ENCODE data around the gene SLX4IP. TPM values are rescaled to one million over a fixed set of nuclear protein-coding genes. Genes with fewer than 3 reads are reported as not detected.

Gene SLX4IP
- total RNA-seq, 1 experiment from 2014 or later, result 9.7 TPM

- H3K79me2 ChIP-seq (ENCODE audit: low read length), result peaks cover 7% of the 10 kb centered on the region; the same call in 1 of the 2 replicates
- no peak overlapping the region for H3K9ac ChIP-seq (ENCODE audit: low read length)
Observed at GRCh38 chr20:10667560-10668167, 232.6 kb downstream of the SLX4IP start.

GRCh38 chr20:10668677-10669368, 233.7 kb downstream of the SLX4IP start:
- Histone ChIP-seq H3K27me3 (ENCODE audit: low read length) (no peaks in the 10 kb centered on the region), H3K4me2 (ENCODE audit: low read depth, low read length, poor library complexity, severe bottlenecking) (no peak overlapping the region), H3K36me3 (ENCODE audit: insufficient read depth, low read length) (0 out of 2 replicates have a peak, but pooled peaks cover 6% of the 10 kb centered on the region), H3K9ac (ENCODE audit: low read length) (no peak overlapping the region), H3K4me3 (ENCODE audit: low read length) (no peak overlapping the region), H3K4me1 (ENCODE audit: low read length) (peaks cover 53% of the 10 kb centered on the region), H3K9me2 (replicated peaks; ENCODE audit: insufficient read depth, low read length) (no peaks in the 10 kb centered on the region), H4K20me1 (ENCODE audit: insufficient read depth, low read depth, low read length) (peaks cover 3% of the 10 kb centered on the region; the same call in 1 of the 2 replicates), H2AFZ (ENCODE audit: low read length) (no peak overlapping the region), H3K9me3 (ENCODE audit: low read length) (no peaks in the 10 kb centered on the region), H3K27ac (ENCODE audit: low read length) (no peak overlapping the region), H3K79me2 (ENCODE audit: low read length) (peaks cover 7% of the 10 kb centered on the region; the same call in 1 of the 2 replicates)
- peak; percentile 44 for DNase-seq

More at GRCh38 chr20:10667560-10668167, 232.6 kb downstream of the SLX4IP start:
- H3K4me2 ChIP-seq (ENCODE audit: low read depth, low read length, poor library complexity, severe bottlenecking), result no peak overlapping the region
- no peaks in the 10 kb centered on the region for H3K27me3 ChIP-seq (ENCODE audit: low read length)
- no peak for DNase-seq
- no peak overlapping the region for H2AFZ ChIP-seq (ENCODE audit: low read length)
- H3K4me1 ChIP-seq (ENCODE audit: low read length), result peaks cover 51% of the 10 kb centered on the region
- no peak overlapping the region for H3K4me3 ChIP-seq (ENCODE audit: low read length)
- H3K27ac ChIP-seq (ENCODE audit: low read length), result no peak overlapping the region
- no peaks in the 10 kb centered on the region for H3K9me2 ChIP-seq (replicated peaks; ENCODE audit: insufficient read depth, low read length)
- peaks cover 6% of the 10 kb centered on the region; the same call in 1 of the 2 replicates for H3K36me3 ChIP-seq (ENCODE audit: insufficient read depth, low read length)
- H4K20me1 ChIP-seq (ENCODE audit: insufficient read depth, low read depth, low read length), result peaks cover 3% of the 10 kb centered on the region; the same call in 1 of the 2 replicates
- no peaks in the 10 kb centered on the region for H3K9me3 ChIP-seq (ENCODE audit: low read length)

GRCh38 chr20:10669843-10670446, 234.8 kb downstream of the SLX4IP start:
- Histone ChIP-seq H3K4me3 (ENCODE audit: low read length) (peak overlapping the region; percentile 75), H3K36me3 (ENCODE audit: insufficient read depth, low read length) (0 out of 2 replicates have a peak, but pooled peaks cover 6% of the 10 kb centered on the region), H3K27me3 (ENCODE audit: low read length) (no peaks in the 10 kb centered on the region), H3K27ac (ENCODE audit: low read length) (peak overlapping the region; percentile 68; the same call in 1 of the 2 replicates), H3K9me3 (ENCODE audit: low read length) (no peaks in the 10 kb centered on the region), H3K79me2 (ENCODE audit: low read length) (peaks cover 7% of the 10 kb centered on the region; the same call in 1 of the 2 replicates), H3K9ac (ENCODE audit: low read length) (peak overlapping the region; percentile 74; the same call in 1 of the 2 replicates), H2AFZ (ENCODE audit: low read length) (no peak overlapping the region), H3K4me2 (ENCODE audit: low read depth, low read length, poor library complexity, severe bottlenecking) (peak overlapping the region; percentile 77), H4K20me1 (ENCODE audit: insufficient read depth, low read depth, low read length) (0 out of 2 replicates have a peak, but pooled peaks cover 3% of the 10 kb centered on the region), H3K4me1 (ENCODE audit: low read length) (peaks cover 55% of the 10 kb centered on the region), H3K9me2 (replicated peaks; ENCODE audit: insufficient read depth, low read length) (no peaks in the 10 kb centered on the region)
- no peak for DNase-seq

- Histone ChIP-seq H3K9me2 (replicated peaks; ENCODE audit: insufficient read depth, low read length) (no peaks in the 10 kb centered on the region), H3K9ac (ENCODE audit: low read length) (peak overlapping the region; percentile 74), H4K20me1 (ENCODE audit: insufficient read depth, low read depth, low read length) (no peaks in the 10 kb centered on the region), H3K79me2 (ENCODE audit: low read length) (peaks cover 7% of the 10 kb centered on the region; the same call in 1 of the 2 replicates), H2AFZ (ENCODE audit: low read length) (peak overlapping the region; percentile 30; the same call in 1 of the 2 replicates), H3K9me3 (ENCODE audit: low read length) (no peaks in the 10 kb centered on the region), H3K36me3 (ENCODE audit: insufficient read depth, low read length) (0 out of 2 replicates have a peak, but pooled peaks cover 6% of the 10 kb centered on the region), H3K4me2 (ENCODE audit: low read depth, low read length, poor library complexity, severe bottlenecking) (peak overlapping the region; percentile 77), H3K4me1 (ENCODE audit: low read length) (peaks cover 60% of the 10 kb centered on the region), H3K4me3 (ENCODE audit: low read length) (peak overlapping the region; percentile 75), H3K27ac (ENCODE audit: low read length) (peak overlapping the region; percentile 68), H3K27me3 (ENCODE audit: low read length) (no peaks in the 10 kb centered on the region)
- DNase-seq, result peak; percentile 66
Observed at GRCh38 chr20:10670501-10671220, 235.6 kb downstream of the SLX4IP start.

GRCh38 chr20:10671221-10671918, 236.3 kb downstream of the SLX4IP start:
- DNase-seq, result peak; percentile 92
- Histone ChIP-seq H3K27me3 (ENCODE audit: low read length) (no peaks in the 10 kb centered on the region), H3K36me3 (ENCODE audit: insufficient read depth, low read length) (0 out of 2 replicates have a peak, but pooled peaks cover 6% of the 10 kb centered on the region), H2AFZ (ENCODE audit: low read length) (peak overlapping the region; percentile 98; the same call in 1 of the 2 replicates), H3K9ac (ENCODE audit: low read length) (peak overlapping the region; percentile 74), H3K27ac (ENCODE audit: low read length) (peak overlapping the region; percentile 68), H3K4me1 (ENCODE audit: low read length) (peaks cover 60% of the 10 kb centered on the region), H4K20me1 (ENCODE audit: insufficient read depth, low read depth, low read length) (no peaks in the 10 kb centered on the region), H3K9me2 (replicated peaks; ENCODE audit: insufficient read depth, low read length) (no peaks in the 10 kb centered on the region), H3K4me2 (ENCODE audit: low read depth, low read length, poor library complexity, severe bottlenecking) (peak overlapping the region; percentile 77), H3K79me2 (ENCODE audit: low read length) (peaks cover 7% of the 10 kb centered on the region; the same call in 1 of the 2 replicates), H3K9me3 (ENCODE audit: low read length) (no peaks in the 10 kb centered on the region), H3K4me3 (ENCODE audit: low read length) (peak overlapping the region; percentile 75)

- Histone ChIP-seq H2AFZ (ENCODE audit: low read length) (peak overlapping the region; percentile 98; the same call in 1 of the 2 replicates), H3K36me3 (ENCODE audit: insufficient read depth, low read length) (0 out of 2 replicates have a peak, but pooled peaks cover 6% of the 10 kb centered on the region), H3K9ac (ENCODE audit: low read length) (peak overlapping the region; percentile 74), H3K9me3 (ENCODE audit: low read length) (no peaks in the 10 kb centered on the region), H3K79me2 (ENCODE audit: low read length) (peaks cover 7% of the 10 kb centered on the region; the same call in 1 of the 2 replicates), H3K9me2 (replicated peaks; ENCODE audit: insufficient read depth, low read length) (no peaks in the 10 kb centered on the region), H3K27me3 (ENCODE audit: low read length) (no peaks in the 10 kb centered on the region), H4K20me1 (ENCODE audit: insufficient read depth, low read depth, low read length) (no peaks in the 10 kb centered on the region), H3K4me3 (ENCODE audit: low read length) (peak overlapping the region; percentile 75), H3K4me2 (ENCODE audit: low read depth, low read length, poor library complexity, severe bottlenecking) (peak overlapping the region; percentile 77), H3K4me1 (ENCODE audit: low read length) (peaks cover 60% of the 10 kb centered on the region), H3K27ac (ENCODE audit: low read length) (no peak overlapping the region; the same call in 1 of the 2 replicates)
- DNase-seq, result peak; percentile 58
Observed at GRCh38 chr20:10671919-10672623, 237.0 kb downstream of the SLX4IP start.

Measured in Karpas-422 (cell line).